ENCODE data around the gene CYP21A2.
"Not testable (repeated sequence)": the region's sequence is repeated elsewhere in the genome, so short reads cannot be mapped to it uniquely, and the experiment has no call there.

CYP21A2 gene

GRCh38 chr6:32010856-32011530, 27.2 kb upstream of the CYP21A2 start:
- H3K9me3 Mint-ChIP-seq; H3K4me3 Mint-ChIP-seq; H3K36me3 Mint-ChIP-seq (ENCODE audit: low read depth); H3K4me1 Mint-ChIP-seq (ENCODE audit: low read depth); intact Hi-C loops (cut with micrococcal nuclease); H3K27me3 Mint-ChIP-seq; H3K27ac Mint-ChIP-seq: not testable (repeated sequence)

- H3K4me3 Mint-ChIP-seq; H3K4me1 Mint-ChIP-seq (ENCODE audit: low read depth); H3K27me3 Mint-ChIP-seq; H3K36me3 Mint-ChIP-seq (ENCODE audit: low read depth); H3K27ac Mint-ChIP-seq; H3K9me3 Mint-ChIP-seq; intact Hi-C loops (cut with micrococcal nuclease): not testable (repeated sequence)
These were observed 25.1 kb upstream of the CYP21A2 start for GRCh38 chr6:32012941-32013617.

GRCh38 chr6:32013738-32014137, 24.5 kb upstream of the CYP21A2 start:
- H3K27ac Mint-ChIP-seq; H3K4me3 Mint-ChIP-seq; intact Hi-C loops (cut with micrococcal nuclease): not testable (repeated sequence)

GRCh38 chr6:32014547-32014946, 23.7 kb upstream of the CYP21A2 start, which contains the start of gene C4B:
TSS of gene C4B (plus strand) at chr6:32014795. CDS start at chr6:32014846, 51 bp downstream.
- H3K4me3 Mint-ChIP-seq; intact Hi-C loops (cut with micrococcal nuclease); H3K9me3 Mint-ChIP-seq; H3K36me3 Mint-ChIP-seq (ENCODE audit: low read depth); H3K4me1 Mint-ChIP-seq (ENCODE audit: low read depth); H3K27me3 Mint-ChIP-seq; H3K27ac Mint-ChIP-seq: not testable (repeated sequence)

More at GRCh38 chr6:32013738-32014137, 24.5 kb upstream of the CYP21A2 start:
- not testable (repeated sequence) for H3K9me3 Mint-ChIP-seq; H3K4me1 Mint-ChIP-seq (ENCODE audit: low read depth); H3K27me3 Mint-ChIP-seq; H3K36me3 Mint-ChIP-seq (ENCODE audit: low read depth)

GRCh38 chr6:32022100-32022499, 16.1 kb upstream of the CYP21A2 start:
- H3K27ac Mint-ChIP-seq; intact Hi-C loops (cut with micrococcal nuclease); H3K4me1 Mint-ChIP-seq (ENCODE audit: low read depth); H3K36me3 Mint-ChIP-seq (ENCODE audit: low read depth); H3K27me3 Mint-ChIP-seq; H3K9me3 Mint-ChIP-seq; H3K4me3 Mint-ChIP-seq: not testable (repeated sequence)

GRCh38 chr6:32028631-32029030, 9.6 kb upstream of the CYP21A2 start:
- intact Hi-C loops (cut with micrococcal nuclease); H3K4me1 Mint-ChIP-seq (ENCODE audit: low read depth); H3K27ac Mint-ChIP-seq; H3K27me3 Mint-ChIP-seq; H3K9me3 Mint-ChIP-seq; H3K36me3 Mint-ChIP-seq (ENCODE audit: low read depth); H3K4me3 Mint-ChIP-seq: not testable (repeated sequence)

- H3K4me3 Mint-ChIP-seq; intact Hi-C loops (cut with micrococcal nuclease); H3K36me3 Mint-ChIP-seq (ENCODE audit: low read depth); H3K4me1 Mint-ChIP-seq (ENCODE audit: low read depth); H3K27me3 Mint-ChIP-seq; H3K27ac Mint-ChIP-seq; H3K9me3 Mint-ChIP-seq: not testable (repeated sequence)
These were observed 8.7 kb upstream of the CYP21A2 start for GRCh38 chr6:32029553-32029952.

- H3K4me3 Mint-ChIP-seq; H3K27me3 Mint-ChIP-seq; intact Hi-C loops (cut with micrococcal nuclease); H3K36me3 Mint-ChIP-seq (ENCODE audit: low read depth); H3K4me1 Mint-ChIP-seq (ENCODE audit: low read depth); H3K27ac Mint-ChIP-seq; H3K9me3 Mint-ChIP-seq: not testable (repeated sequence)
These were observed 2.8 kb upstream of the CYP21A2 start for GRCh38 chr6:32035283-32036013.

GRCh38 chr6:32037136-32037535, 1.1 kb upstream of the CYP21A2 start:
- H3K27me3 Mint-ChIP-seq; H3K27ac Mint-ChIP-seq; H3K9me3 Mint-ChIP-seq; intact Hi-C loops (cut with micrococcal nuclease); H3K4me3 Mint-ChIP-seq; H3K36me3 Mint-ChIP-seq (ENCODE audit: low read depth); H3K4me1 Mint-ChIP-seq (ENCODE audit: low read depth): not testable (repeated sequence)

GRCh38 chr6:32038878-32039277, 663 bp downstream of the CYP21A2 start:
- H3K9me3 Mint-ChIP-seq; intact Hi-C loops (cut with micrococcal nuclease); H3K27ac Mint-ChIP-seq; H3K27me3 Mint-ChIP-seq; H3K4me3 Mint-ChIP-seq; H3K4me1 Mint-ChIP-seq (ENCODE audit: low read depth); H3K36me3 Mint-ChIP-seq (ENCODE audit: low read depth): not testable (repeated sequence)

- H3K27ac Mint-ChIP-seq; H3K27me3 Mint-ChIP-seq; H3K36me3 Mint-ChIP-seq (ENCODE audit: low read depth); H3K4me3 Mint-ChIP-seq; H3K4me1 Mint-ChIP-seq (ENCODE audit: low read depth); intact Hi-C loops (cut with micrococcal nuclease); H3K9me3 Mint-ChIP-seq: not testable (repeated sequence)
These were observed 1.4 kb downstream of the CYP21A2 start for GRCh38 chr6:32039321-32040274.

GRCh38 chr6:32040299-32041049, 2.3 kb downstream of the CYP21A2 start:
- H3K4me1 Mint-ChIP-seq (ENCODE audit: low read depth); H3K27ac Mint-ChIP-seq; H3K4me3 Mint-ChIP-seq; H3K9me3 Mint-ChIP-seq; H3K27me3 Mint-ChIP-seq; H3K36me3 Mint-ChIP-seq (ENCODE audit: low read depth); intact Hi-C loops (cut with micrococcal nuclease): not testable (repeated sequence)

- intact Hi-C loops (cut with micrococcal nuclease); H3K4me3 Mint-ChIP-seq; H3K27ac Mint-ChIP-seq; H3K27me3 Mint-ChIP-seq; H3K9me3 Mint-ChIP-seq; H3K4me1 Mint-ChIP-seq (ENCODE audit: low read depth); H3K36me3 Mint-ChIP-seq (ENCODE audit: low read depth): not testable (repeated sequence)
These were observed 2.8 kb downstream of the CYP21A2 start for GRCh38 chr6:32041050-32041321.

Data from dendritic cell treated with granulocyte-macrophage colony-stimulating factor and Interleukin-4, amounts not matched to agents 40 ng/mL and 50 ng/mL, for 4 days (primary cell).